DOHH2 (cell line): Measurements from ENCODE around the gene RECQL5.

ENCODE experiments used
- H3F3A ChIP-seq: fragments of 200-600 bp; sonication (generic), shearing (Covaris generic); 2 replicates; pipeline ENCODE4 v1.6.0; 2016; ENCODE audit warnings: antibody characterized with exemption, mild to moderate bottlenecking; ENCODE audit not compliant: control insufficient read depth, insufficient read depth
- H3K27ac ChIP-seq: fragments of 200-600 bp; sonication (generic); 2 replicates; pipeline ENCODE4 v1.5.1; 2014; ENCODE audit warnings: low read depth, mild to moderate bottlenecking, low read length, moderate library complexity
- H3K27me3 ChIP-seq: fragments of 200-600 bp; sonication (generic); 2 replicates; pipeline ENCODE4 v1.6.1; 2014; ENCODE audit warnings: mild to moderate bottlenecking, low read length, mixed read lengths; ENCODE audit not compliant: control insufficient read depth
- H3K36me3 ChIP-seq: fragments of 200-600 bp; sonication (generic); 2 replicates; pipeline ENCODE4 v1.6.1; 2014; ENCODE audit warnings: mild to moderate bottlenecking, low read length, moderate library complexity, mixed read lengths; ENCODE audit not compliant: control insufficient read depth
- H3K4me1 ChIP-seq: fragments of 200-600 bp; sonication (generic); 2 replicates; pipeline ENCODE4 v1.6.1; 2014; ENCODE audit warnings: mild to moderate bottlenecking, low read length, mixed read lengths; ENCODE audit not compliant: control insufficient read depth
- H3K4me2 ChIP-seq: fragments of 200-600 bp; sonication (generic); 2 replicates; pipeline ENCODE4 v1.6.0; 2014; ENCODE audit warnings: mild to moderate bottlenecking, low read length, moderate library complexity
- H3K4me3 ChIP-seq: fragments of 200-600 bp; sonication (generic); 2 replicates; pipeline ENCODE4 v1.5.1; 2014; ENCODE audit warnings: mild to moderate bottlenecking, low read length, mixed read lengths
- H3K79me2 ChIP-seq: fragments of 200-600 bp; sonication (generic); 2 replicates; pipeline ENCODE4 v1.6.1; 2014; ENCODE audit warnings: mild to moderate bottlenecking, low read length, mixed read lengths; ENCODE audit not compliant: control insufficient read depth
- H3K9me2 ChIP-seq: fragments of 200-600 bp; sonication (generic); replicated peaks from 2 replicates; pipeline ENCODE4 v1.6.1; 2014; ENCODE audit warnings: mild to moderate bottlenecking, low read length, mixed read lengths; ENCODE audit not compliant: control insufficient read depth
- H3K9me3 ChIP-seq: fragments of 200-600 bp; sonication (generic); 2 replicates; pipeline ENCODE4 v1.6.1; 2014; ENCODE audit warnings: antibody characterized with exemption, low read length, mixed read lengths; ENCODE audit not compliant: control insufficient read depth, insufficient read depth
- H4K20me1 ChIP-seq: fragments of 200-600 bp; sonication (generic); 2 replicates; pipeline ENCODE4 v1.6.0; 2014; ENCODE audit warnings: low read depth, mild to moderate bottlenecking, antibody characterized with exemption, low read length, moderate library complexity; ENCODE audit not compliant: control insufficient read depth, insufficient read depth
- CTCF ChIP-seq: fragments of 200-600 bp; sonication (generic); IDR thresholded peaks from one replicate; pipeline ENCODE4 v1.5.1; 2014; ENCODE audit warnings: antibody characterized with exemption, mild to moderate bottlenecking, low read depth, low read length; ENCODE audit not compliant: poor library complexity, severe bottlenecking
- EZH2phosphoT487 ChIP-seq: fragments of 200-600 bp; sonication (generic); IDR thresholded peaks from 2 replicates; pipeline ENCODE4 v1.6.1; 2017; ENCODE audit warnings: borderline replicate concordance, mild to moderate bottlenecking, antibody characterized with exemption, low read length, moderate library complexity, mixed read lengths

RECQL5 gene

GRCh38 chr17:75647921-75648320 lies 19.0 kb downstream of the RECQL5 start:
- H3K36me3 ChIP-seq, result peaks cover 84% of the 10 kb centered on the region
- no peaks in the 10 kb centered on the region for H3K27me3 ChIP-seq
- no peak overlapping the region for H3K4me2 ChIP-seq
- H3F3A ChIP-seq, result no peaks in the 10 kb centered on the region
- no peak overlapping the region for H3K4me3 ChIP-seq
- no peak overlapping the region for H3K27ac ChIP-seq
- H3K9me3 ChIP-seq, result no peaks in the 10 kb centered on the region
- H4K20me1 ChIP-seq, result no peaks in the 10 kb centered on the region
- TF ChIP-seq EZH2phosphoT487 (no peak), CTCF (no peak)
- H3K4me1 ChIP-seq, result peaks cover 4% of the 10 kb centered on the region
- peaks cover 26% of the 10 kb centered on the region for H3K79me2 ChIP-seq
- H3K9me2 ChIP-seq, result no peaks in the 10 kb centered on the region

- Histone ChIP-seq H3K9me2 (no peaks in the 10 kb centered on the region), H3K27me3 (no peaks in the 10 kb centered on the region), H3K36me3 (peaks cover 79% of the 10 kb centered on the region), H3K4me3 (no peak overlapping the region), H3K4me2 (no peak overlapping the region), H3K4me1 (no peaks in the 10 kb centered on the region), H3K27ac (no peak overlapping the region), H4K20me1 (no peaks in the 10 kb centered on the region), H3K79me2 (peaks cover 19% of the 10 kb centered on the region), H3F3A (no peaks in the 10 kb centered on the region), H3K9me3 (no peaks in the 10 kb centered on the region)
- TF ChIP-seq EZH2phosphoT487, result no peak
- no peak for TF ChIP-seq CTCF
Observed at GRCh38 chr17:75647061-75647460, 19.9 kb downstream of the RECQL5 start.

GRCh38 chr17:75646638-75646992 lies 20.3 kb downstream of the RECQL5 start:
- Histone ChIP-seq H3K27me3 (no peaks in the 10 kb centered on the region), H3K4me1 (no peaks in the 10 kb centered on the region), H3K27ac (no peak overlapping the region), H4K20me1 (0 out of 2 replicates have a peak, but pooled peaks cover under 1% of the 10 kb centered on the region), H3K36me3 (peaks cover 80% of the 10 kb centered on the region), H3K9me3 (no peaks in the 10 kb centered on the region), H3F3A (no peaks in the 10 kb centered on the region), H3K4me2 (no peak overlapping the region), H3K79me2 (peaks cover 19% of the 10 kb centered on the region), H3K9me2 (no peaks in the 10 kb centered on the region), H3K4me3 (no peak overlapping the region)
- TF ChIP-seq CTCF, result no peak
- no peak for TF ChIP-seq EZH2phosphoT487
